ENCODE measurements around the gene PELI2.

- TF ChIP-seq, protein P1, sequence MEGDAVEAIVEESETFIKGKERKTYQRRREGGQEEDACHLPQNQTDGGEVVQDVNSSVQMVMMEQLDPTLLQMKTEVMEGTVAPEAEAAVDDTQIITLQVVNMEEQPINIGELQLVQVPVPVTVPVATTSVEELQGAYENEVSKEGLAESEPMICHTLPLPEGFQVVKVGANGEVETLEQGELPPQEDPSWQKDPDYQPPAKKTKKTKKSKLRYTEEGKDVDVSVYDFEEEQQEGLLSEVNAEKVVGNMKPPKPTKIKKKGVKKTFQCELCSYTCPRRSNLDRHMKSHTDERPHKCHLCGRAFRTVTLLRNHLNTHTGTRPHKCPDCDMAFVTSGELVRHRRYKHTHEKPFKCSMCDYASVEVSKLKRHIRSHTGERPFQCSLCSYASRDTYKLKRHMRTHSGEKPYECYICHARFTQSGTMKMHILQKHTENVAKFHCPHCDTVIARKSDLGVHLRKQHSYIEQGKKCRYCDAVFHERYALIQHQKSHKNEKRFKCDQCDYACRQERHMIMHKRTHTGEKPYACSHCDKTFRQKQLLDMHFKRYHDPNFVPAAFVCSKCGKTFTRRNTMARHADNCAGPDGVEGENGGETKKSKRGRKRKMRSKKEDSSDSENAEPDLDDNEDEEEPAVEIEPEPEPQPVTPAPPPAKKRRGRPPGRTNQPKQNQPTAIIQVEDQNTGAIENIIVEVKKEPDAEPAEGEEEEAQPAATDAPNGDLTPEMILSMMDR (IDR thresholded peaks at IDR 0.05; ENCODE audit: poor library complexity): no peak
- TF ChIP-seq EZH2 (IDR thresholded peaks at IDR 0.05; ENCODE audit: borderline replicate concordance): no peak
- no peak for TF ChIP-seq EZH2phosphoT487 (IDR thresholded peaks at IDR 0.05; ENCODE audit: low read depth, severe bottlenecking, unreplicated experiment)
Measured at GRCh38 chr14:56112781-56113180, 5.4 kb upstream of the PELI2 start.

Data from hepatocyte (in vitro differentiated cells).